ENCODE measurements around the gene TADA2A.

GRCh38 chr17:37438141-37438540 lies 31.5 kb downstream of the TADA2A start:
- TF ChIP-seq, protein P1, sequence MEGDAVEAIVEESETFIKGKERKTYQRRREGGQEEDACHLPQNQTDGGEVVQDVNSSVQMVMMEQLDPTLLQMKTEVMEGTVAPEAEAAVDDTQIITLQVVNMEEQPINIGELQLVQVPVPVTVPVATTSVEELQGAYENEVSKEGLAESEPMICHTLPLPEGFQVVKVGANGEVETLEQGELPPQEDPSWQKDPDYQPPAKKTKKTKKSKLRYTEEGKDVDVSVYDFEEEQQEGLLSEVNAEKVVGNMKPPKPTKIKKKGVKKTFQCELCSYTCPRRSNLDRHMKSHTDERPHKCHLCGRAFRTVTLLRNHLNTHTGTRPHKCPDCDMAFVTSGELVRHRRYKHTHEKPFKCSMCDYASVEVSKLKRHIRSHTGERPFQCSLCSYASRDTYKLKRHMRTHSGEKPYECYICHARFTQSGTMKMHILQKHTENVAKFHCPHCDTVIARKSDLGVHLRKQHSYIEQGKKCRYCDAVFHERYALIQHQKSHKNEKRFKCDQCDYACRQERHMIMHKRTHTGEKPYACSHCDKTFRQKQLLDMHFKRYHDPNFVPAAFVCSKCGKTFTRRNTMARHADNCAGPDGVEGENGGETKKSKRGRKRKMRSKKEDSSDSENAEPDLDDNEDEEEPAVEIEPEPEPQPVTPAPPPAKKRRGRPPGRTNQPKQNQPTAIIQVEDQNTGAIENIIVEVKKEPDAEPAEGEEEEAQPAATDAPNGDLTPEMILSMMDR (IDR thresholded peaks at IDR 0.05): no peak
- no peak for TF ChIP-seq EP300 (IDR thresholded peaks at IDR 0.05)

All from suprapubic skin (tissue), 3 donors.